CD4-positive, alpha-beta T cell treated with Interleukin-12 subunit alpha and Interleukin-12 subunit beta, for 1 hour (primary cell): Measurements from ENCODE around the gene EHBP1.
A peak's percentile ranks its signal among the peaks of the same experiment; 100 is the strongest.

Source experiments
- DNase-seq: peaks from one replicate; pipeline ENCODE4 v3.0.0-alpha.2; 2020

Gene EHBP1

DNA sequence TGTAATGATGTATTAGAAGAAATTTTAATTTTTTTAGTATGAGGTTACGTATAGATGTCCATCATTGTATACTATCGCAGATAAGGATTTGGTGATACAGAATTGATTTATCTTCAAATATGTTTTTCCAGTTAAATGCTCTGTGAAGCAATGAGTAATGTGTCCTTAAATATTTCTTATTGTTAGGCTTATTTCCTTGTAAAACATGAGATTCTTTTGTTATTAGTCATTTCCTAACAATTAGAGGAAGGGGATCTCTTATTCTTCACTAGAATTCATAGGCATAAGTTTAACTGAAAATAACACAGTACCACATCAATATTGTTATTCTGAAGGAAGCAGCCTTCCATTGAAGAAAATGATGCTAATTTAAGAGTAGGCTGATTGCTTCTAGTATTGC, 329.7 kb downstream of the EHBP1 start:
- DNase-seq = no peak

DNA sequence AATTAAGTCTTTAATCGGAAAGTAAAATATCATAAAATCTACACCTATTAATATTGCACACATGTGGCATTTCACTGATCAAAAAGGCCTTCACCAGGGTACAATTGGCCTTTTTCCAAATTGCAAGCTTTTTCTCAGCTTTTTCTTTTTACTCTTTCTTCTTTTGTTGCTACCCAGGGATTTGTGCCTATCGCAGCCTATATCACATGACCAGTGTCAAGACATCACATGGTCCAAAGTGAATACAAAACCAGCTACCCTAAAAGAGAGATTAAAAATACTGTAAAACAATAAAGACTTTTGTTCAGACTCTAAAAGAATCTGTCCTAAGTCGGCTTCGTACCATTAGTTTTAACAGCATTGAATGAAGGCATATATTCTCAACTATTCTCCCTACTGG, 330.1 kb downstream of the EHBP1 start:
- DNase-seq = no peak

DNA sequence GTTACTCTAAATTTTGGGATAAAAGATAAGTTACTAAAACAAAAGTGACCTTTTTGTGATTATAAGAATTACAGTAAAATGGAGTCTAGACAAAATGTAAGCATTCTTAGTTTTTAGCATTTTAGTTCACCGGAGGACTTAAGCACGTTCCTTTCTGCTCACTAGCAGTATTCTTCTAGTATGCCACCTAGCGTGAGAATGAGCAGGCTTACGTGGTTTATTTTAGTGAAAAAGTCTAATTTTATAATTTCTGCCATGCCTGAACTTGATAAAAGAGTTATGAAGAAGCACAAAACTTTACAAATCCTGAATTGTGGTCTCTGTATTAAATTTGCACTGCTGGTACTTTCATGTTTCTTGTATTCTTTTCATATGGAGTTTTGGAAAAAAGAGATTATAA, 332.5 kb downstream of the EHBP1 start:
- DNase-seq = no peak

DNA sequence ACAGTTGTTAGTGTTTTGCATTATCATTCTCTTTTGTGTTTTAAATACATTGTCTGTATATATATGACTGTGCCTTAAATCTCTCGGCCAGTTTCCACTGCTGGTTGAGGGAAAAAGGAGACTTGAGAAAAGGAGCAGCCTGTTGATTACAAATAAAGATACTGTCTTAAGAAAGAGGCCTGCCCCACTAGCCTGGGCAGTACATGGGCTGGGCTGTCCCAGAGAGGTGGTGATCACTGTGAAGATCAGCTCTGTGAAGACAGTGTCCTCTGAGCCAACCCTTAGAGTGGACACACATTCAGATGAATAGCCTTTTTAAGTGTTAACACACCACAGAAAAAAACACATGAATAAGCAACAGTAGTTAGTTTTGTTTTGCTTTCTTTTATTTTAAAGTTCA, 335.1 kb downstream of the EHBP1 start:
- DNase-seq = no peak

DNA sequence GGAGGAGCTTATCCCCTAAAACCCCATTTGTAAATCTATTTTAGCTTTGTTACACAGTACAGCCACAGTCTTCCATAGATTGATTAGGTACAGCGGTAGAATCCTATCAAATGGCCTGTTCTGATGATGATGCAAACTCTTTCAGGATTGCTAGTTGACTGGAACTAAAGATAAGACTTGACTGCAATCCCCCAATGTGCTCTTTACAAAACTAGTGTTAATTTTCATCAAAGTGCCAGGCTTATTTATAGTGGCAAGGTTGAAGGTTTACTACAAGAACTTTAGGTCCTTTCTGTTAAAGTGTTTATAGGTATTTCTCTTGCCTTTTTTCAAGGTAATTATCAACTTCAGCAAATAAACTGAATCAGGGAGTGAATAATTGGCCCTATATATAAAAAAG, 336.1 kb downstream of the EHBP1 start:
- DNase-seq = no peak

DNA sequence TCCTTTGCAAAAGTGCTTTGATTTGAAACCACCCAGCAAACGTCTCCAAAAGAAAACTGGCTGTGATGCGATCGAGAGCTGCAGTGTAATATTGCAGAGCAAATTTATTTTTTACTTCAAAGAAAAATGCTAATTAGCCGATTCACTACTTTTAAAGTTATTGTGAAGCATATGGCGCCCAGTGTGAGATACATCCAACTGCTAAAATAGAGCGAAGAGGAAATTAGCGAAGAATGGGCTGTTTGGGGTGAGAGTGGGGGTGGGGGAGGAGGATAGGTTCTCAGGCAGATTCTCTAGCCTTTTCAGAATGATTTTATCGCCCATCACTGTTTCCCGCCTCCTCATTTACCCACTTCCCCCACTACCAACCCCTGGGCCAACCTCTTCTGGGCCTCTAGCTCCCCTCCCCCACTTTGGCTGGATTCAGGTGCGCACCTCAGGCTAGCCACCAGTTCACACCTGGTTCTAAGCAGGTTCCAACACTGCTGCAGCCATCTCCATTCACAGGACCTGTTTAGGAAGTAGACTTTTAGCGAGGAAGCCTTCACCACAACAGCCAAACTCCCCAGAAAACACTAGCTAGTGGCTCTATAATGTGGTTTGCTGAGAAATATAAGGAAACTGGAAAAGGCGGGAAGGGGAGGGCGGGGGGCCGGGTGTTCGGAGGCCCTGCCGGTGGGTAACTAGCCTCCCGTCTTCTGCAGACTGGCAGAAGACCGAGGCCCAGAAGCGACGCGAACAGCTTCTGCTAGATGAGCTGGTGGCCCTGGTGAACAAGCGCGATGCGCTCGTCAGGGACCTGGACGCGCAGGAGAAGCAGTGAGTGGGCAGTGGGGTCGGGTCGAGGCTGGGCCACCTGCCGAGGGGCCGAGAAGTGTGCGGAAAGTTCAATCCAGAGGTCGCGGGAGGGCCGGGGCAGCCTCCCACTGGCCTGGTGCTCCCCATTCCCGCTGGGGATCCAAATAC, 339.1 kb downstream of the EHBP1 start:
- DNase-seq = no peak

DNA sequence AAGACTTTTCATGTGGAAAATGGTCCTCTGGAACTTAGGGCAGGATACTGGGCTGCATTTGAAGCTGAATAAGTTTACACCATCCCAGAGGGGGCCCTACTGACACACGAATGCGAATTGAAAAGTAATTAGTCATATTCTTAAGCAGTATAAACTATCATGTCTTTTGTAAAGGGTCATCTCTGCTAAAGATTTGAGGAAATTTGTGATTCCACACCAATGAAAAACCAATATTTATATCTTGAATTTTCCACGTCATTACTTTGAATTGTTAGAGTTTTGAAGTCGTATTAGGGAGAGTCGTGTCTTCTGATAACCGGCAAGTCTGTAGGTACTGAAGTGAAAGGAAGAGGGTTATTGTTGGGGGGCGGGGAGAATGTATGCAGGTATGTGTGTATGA, 341.0 kb downstream of the EHBP1 start:
- no peak for DNase-seq

DNA sequence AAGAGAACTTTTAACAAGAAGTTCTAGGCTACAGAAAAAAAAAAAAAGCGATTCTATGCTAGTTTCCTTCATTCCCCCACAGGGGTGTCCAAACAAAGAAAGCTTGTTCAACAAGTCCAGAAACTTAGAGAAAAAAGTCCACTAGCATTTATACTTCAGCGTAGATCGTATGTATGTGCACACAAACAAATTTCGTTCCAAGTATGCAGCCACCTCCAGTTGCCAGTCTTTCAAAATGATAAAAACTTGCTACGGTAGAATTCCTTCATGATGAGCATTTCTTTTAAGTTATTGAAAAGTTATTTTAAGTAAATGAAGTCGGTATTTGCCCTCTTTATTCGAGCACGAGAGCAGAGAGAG, 341.4 kb downstream of the EHBP1 start:
- DNase-seq = no peak

DNA sequence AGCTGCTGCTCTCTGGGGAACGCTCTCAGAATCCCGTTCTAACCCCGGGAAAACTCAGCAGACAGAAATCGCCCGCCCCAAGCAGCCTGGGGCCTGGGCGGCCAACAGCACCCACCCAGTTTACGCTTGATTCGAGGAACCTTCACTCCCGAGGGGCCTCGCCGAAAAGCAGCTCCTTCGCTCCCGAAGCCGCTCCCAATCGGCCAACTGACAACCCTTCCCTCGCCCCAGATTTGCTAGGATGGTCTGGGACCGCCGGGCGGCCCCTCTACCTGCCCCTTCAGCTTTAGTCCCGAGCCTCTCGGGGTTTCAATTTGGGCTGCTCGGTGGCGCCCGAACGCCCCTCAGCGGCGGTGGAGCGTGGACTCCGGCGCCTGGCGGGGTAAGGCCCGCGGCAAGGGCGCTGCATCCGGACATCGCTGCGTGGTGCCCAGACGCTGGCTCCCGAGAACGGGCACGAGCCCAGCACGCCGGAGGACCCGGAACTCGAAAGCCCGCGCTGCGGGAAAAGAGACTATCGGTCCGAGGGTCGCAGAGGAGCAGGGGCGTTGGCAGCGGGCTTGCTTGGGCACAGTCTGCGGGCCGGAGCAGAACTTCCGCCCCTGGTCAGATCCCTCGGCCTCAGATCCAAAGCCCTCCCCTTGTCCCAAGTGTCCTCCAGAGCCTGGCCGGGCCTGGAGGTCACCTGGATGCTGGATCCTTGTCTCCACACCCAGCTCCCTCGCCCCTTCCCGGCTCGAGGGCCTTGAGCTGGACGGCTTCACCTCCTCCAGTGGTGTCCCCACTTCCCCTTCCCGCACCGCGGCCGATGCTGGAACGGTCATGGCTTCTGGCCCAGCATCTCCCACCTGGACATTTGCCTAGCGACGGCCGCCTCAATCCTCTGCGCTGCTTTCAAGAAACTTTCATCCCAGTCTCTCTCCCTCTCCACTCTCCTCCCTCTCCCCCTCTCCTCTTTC, 342.1 kb downstream of the EHBP1 start:
- no peak for DNase-seq

DNA sequence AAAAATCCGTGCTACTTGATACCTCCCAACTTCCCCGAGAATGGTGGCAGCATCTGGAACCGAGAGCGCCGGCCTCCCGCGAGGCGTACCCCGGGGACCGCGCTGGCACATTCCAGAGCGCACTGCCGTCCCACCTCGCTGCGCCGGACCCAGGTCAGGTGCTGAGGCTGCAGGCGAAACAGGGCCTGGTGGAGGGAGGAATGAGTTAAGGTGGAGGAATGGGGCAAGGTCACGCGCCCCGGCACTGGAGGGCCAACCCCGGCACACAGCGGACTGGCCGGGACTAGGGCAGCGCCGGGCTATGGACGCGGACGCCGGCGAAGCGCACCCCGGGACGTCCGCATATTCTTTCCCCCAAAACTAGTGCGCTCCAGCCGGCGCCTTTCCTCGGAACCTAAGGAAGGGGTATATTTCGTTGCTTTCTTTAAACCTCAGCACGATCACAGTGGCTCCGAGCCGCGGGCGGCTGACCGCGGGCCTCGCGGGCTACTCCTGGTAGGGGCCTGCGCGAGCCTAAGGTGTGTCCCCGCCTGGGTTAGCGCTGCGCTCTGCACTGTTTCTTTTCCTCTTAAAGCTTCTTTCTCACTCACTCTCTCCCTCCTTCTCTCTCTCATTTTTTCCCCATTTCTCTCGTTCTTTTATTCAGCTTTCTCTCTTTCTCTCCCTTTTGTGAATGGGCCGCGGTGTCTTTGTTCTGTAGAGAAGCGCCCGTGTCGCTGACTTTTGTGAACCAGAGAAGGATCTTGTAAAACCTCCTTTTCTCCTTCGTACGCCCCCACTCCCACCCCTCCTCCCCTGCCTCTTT, 343.1 kb downstream of the EHBP1 start:
- no peak for DNase-seq

DNA sequence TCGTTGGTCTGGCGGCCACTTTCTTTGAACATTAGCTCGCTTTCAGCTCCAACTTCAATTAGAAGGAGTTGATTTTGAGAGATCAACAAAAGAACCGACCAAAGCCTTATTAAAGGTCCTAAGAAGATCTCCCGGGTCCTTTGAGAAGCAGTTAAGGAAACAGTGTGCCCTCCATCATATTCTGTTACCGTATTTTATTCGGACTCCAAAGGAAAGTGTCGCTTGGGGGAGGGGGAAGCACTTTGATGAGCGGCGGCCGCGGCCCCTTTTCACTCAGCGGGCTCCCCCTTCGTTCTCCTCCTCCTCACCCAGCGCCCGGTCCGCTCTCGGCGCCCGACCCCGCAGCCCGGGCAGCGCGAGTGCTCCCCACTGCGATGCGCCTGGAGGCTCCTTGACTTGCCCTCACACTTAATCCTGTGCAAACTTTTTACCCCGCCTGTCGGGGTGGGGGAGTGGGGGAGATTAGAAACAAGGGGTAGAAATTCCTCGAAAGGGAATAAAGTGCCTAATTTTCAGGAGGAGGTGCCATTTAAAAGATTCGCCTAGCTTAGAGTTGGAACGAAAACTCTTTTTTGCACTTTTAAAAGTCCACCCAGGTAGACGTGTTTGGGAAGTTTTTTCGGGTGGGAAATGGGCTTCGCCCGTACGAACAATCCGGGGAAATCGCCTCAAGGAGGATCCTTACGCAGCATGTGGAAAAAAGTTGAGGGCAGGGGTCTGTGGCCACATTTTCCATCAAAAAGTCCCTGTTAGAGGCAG, 343.9 kb downstream of the EHBP1 start:
- DNase-seq = no peak

DNA sequence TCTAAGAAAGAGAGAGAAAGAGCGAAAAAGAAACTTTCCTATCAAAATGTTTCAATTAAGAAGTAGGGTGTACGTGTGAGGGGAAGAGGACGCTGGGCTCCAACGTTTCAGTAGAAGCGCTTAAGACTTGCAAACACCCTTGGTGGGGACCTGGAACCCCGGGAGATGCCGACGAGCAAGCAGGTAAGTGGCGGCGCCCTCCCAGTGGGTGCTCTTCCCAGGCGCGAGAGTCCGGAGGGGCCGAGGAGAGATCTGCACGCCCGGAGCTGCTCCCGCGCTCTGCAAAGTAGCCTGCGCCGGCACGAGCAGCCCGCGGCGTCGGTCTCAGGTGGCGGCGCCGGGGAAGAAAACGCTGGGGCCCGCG, 344.4 kb downstream of the EHBP1 start:
- no peak for DNase-seq

DNA sequence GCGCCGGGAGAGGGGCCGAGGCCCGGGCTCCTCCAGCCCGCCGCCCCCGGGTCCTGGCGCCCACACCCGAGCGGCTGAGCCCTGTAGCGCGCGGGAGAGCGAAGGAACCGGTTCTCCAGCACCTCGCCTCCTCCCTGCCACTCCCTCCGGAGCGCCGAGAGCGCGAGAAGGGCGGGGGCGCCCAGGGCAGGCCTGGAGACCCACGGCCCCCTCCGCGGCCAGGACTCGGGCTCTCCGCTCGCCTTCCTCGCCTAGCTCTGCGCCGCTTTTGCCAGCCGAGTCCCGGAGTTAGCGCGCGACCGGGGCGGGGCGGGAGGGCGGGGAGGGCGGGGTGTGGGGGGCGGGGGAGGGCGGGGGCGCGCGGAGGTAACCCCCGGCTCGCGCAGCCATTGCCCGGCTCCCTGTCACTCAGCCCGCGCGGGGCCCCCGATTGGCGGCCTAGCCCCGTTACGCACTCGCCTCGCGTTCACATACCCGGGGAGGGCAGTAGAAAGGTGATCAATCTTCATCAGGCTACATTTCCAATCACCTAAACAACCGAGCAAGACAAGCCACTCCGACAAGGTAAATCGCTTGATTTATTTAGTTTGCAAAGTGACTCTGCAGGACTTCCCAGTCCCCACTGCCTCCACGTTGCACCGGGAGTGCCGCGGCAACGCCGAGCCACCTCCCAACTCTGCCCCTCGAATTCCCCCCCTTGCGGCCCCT, 345.0 kb downstream of the EHBP1 start, which contains the start of gene OTX1:
Gene OTX1, plus strand, starts transcription at position 497 of the 708 bp plus-strand sequence. CDS start 2,161 bp downstream, outside the sequence.
- peak; percentile 59 for DNase-seq

DNA sequence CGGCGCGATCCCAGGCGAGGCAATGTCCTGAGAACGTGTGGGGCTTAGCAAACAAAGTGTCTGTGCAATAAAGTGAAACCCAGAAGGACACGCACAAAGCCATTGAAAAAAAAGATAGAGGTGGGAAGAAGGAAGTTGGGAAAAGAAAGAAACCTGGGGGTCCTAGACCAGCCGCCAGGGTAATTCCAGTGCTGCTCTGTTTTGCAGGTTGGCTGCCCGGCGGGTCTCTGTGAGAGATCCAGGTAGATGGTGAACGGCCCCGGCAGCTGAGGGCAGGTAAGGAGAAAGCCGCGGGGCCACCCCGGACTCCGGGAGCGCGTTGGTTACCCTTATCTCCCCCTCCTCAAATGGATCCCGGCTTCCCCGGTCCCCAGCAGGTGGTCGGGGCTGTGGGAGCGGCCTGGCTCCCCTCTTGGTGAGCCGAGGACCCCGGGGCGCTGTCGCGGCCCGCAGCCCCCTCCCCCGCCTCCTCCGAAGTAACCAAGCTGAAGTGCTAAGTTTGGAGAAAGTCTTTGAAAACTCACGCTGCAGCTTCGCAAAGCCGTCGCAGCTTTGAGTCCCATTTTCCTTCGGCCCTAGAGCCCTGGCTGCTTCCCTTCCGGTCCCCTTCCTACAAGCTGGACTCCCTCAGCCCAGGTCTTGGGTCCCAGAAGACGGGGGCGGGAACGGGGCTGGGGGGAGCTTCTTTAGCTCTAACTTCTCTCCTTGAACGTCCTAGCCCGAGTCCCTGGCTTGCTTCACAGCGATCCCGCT, 345.7 kb downstream of the EHBP1 start:
- no peak for DNase-seq

DNA sequence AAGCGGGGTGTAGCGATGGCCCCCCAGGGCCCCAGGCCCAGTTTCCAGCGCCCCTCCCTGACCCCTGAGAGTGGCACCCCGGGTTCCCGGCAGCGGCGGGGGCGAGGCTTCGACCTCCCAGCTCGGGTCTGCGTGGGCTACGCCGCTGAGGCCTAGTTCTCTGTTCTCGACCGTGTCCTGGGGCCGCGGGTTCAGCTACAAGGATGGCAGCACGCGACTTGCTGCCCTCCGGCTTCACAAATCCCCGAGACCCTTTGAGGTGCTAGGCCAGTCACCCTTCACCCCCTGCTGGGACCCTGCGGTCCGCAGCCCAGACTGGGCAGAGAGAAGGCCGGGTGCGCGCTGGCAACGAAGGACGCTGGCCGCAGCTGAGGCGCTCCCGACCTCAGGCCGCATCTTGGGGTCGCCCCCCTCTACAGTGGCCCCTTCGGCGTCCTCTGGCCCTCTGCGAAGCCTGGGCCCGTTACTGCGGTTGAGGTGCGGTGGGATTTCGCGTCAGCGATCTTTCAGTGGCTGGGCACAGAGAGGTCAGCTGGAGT, 346.4 kb downstream of the EHBP1 start:
- no peak for DNase-seq

DNA sequence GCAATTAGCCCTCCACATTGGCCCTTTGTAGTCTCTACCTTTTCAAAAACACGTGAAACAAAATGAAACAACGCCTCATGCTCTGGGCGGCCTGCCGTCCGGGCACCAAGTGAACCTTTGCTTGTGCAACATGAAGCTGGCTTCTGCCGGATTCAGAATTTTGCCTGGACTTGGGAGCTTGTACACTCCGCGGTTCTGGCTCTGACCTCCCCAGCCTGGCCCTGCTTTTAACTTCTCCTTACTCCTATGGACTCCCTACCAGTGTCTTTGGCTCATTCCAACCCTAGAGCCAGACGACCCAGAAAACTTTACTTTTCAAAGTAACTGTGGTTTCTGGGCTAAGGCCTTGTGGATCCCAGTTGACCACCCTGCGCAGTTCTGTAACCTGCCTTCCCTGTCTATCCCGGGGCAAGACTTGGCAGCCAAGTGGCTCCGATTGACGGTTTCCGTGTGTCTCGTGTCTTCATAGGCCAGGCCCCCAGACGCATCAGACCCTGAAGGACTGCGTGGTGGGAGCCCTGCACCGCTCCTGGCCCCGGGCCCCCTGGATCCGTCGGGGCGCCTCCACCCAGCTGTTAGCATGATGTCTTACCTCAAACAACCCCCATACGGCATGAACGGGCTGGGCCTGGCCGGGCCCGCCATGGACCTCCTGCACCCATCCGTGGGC, 347.0 kb downstream of the EHBP1 start:
- no peak for DNase-seq

DNA sequence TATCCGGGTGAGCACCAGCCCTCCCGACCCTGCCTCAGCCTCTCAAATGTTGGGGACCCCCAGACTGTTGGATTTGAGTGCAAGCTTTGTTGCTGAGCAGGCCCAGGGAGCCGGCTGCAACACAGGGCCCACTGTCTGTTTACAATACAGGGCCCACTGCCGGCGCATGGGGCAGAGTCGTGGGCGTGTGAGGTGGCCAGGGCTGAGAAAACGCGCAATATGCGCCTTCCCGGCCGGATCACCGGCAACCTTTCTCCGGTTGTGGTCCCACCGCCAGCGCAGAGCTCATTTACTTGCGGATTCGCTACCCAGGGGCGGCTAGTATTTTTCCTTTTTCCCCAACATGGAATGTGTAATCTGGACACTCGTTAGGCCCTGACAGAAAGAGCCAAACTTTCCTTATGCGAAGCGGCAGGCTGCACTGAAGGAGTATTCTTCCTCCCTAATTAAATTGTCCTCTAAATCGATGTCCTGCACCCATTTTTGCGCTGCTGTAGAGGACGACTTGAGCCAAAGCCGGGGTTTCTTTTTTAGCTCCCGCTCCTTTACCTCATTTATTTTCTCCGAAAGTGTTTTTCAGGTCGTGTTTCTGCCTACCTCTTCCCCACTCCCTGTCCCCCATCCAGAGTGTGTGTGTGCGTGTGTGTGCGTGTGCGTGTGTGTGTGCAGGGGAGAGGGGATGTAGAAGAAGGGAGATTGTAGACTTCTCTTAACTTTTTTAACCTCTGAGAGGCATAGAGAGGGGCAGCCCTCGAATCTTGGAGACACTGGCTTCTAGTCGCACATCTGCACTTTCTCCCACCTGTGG, 347.8 kb downstream of the EHBP1 start:
- DNase-seq = no peak

DNA sequence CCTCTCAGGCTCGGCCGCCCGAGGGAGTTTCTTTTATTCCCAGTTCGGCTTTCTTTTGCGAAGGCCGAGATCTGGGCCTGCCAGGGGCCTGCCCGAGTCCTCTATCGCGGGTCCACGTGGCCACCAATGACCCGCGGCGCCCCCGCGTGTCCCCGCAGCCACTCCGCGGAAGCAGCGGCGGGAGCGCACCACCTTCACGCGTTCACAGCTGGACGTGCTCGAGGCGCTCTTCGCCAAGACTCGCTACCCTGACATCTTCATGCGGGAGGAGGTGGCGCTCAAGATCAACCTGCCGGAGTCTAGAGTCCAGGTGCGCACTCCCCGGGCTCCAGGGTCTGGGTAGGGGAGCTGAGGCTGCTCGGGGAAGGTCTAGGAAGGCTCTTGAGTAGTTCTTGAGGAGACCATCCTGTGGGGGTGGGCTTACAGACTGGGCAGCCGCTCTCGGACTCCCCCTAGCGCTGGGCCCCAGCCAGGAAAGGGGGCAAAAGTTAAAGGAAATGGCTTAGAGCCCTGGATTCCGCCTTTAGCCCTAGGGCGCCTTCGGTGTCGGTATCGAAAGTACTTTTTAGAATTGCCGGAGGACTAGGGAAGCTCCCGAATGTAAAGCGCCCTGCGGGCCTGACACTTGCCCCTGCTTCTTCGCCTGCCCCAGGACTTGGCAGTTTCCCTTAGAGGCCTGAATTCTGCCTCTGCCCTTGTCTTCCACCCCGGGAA, 348.5 kb downstream of the EHBP1 start:
- DNase-seq = no peak
